ENCODE measurements around the gene RNF148. TPM values are rescaled to one million over a fixed set of nuclear protein-coding genes. Genes with fewer than 3 reads are reported as not detected.

Gene RNF148
- total and polyA plus RNA-seq, 9 of the 15 experiments (the other 6 are each of a cell fraction or from before 2014, with no cell fraction given) = not detected

DNA sequence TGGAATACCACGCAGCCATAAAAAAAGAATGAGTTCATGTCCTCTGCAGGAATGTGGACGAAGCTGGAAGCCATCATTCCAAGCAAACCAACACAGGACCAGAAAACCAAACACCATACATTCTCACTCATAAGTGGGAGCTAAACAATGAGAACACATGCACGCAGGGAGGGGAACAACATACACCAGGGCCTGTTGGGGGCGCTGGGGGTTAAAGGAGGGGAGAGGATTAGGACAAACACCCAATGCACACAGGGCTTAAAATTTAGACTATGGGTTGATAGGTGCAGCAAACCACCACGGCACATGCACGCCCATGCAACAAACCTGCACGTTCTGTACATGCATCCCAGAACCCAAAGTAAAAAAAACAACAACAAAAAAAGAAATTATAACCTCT lies 27.1 kb downstream of the RNF148 start (continued):
- TF ChIP-seq, protein P1, sequence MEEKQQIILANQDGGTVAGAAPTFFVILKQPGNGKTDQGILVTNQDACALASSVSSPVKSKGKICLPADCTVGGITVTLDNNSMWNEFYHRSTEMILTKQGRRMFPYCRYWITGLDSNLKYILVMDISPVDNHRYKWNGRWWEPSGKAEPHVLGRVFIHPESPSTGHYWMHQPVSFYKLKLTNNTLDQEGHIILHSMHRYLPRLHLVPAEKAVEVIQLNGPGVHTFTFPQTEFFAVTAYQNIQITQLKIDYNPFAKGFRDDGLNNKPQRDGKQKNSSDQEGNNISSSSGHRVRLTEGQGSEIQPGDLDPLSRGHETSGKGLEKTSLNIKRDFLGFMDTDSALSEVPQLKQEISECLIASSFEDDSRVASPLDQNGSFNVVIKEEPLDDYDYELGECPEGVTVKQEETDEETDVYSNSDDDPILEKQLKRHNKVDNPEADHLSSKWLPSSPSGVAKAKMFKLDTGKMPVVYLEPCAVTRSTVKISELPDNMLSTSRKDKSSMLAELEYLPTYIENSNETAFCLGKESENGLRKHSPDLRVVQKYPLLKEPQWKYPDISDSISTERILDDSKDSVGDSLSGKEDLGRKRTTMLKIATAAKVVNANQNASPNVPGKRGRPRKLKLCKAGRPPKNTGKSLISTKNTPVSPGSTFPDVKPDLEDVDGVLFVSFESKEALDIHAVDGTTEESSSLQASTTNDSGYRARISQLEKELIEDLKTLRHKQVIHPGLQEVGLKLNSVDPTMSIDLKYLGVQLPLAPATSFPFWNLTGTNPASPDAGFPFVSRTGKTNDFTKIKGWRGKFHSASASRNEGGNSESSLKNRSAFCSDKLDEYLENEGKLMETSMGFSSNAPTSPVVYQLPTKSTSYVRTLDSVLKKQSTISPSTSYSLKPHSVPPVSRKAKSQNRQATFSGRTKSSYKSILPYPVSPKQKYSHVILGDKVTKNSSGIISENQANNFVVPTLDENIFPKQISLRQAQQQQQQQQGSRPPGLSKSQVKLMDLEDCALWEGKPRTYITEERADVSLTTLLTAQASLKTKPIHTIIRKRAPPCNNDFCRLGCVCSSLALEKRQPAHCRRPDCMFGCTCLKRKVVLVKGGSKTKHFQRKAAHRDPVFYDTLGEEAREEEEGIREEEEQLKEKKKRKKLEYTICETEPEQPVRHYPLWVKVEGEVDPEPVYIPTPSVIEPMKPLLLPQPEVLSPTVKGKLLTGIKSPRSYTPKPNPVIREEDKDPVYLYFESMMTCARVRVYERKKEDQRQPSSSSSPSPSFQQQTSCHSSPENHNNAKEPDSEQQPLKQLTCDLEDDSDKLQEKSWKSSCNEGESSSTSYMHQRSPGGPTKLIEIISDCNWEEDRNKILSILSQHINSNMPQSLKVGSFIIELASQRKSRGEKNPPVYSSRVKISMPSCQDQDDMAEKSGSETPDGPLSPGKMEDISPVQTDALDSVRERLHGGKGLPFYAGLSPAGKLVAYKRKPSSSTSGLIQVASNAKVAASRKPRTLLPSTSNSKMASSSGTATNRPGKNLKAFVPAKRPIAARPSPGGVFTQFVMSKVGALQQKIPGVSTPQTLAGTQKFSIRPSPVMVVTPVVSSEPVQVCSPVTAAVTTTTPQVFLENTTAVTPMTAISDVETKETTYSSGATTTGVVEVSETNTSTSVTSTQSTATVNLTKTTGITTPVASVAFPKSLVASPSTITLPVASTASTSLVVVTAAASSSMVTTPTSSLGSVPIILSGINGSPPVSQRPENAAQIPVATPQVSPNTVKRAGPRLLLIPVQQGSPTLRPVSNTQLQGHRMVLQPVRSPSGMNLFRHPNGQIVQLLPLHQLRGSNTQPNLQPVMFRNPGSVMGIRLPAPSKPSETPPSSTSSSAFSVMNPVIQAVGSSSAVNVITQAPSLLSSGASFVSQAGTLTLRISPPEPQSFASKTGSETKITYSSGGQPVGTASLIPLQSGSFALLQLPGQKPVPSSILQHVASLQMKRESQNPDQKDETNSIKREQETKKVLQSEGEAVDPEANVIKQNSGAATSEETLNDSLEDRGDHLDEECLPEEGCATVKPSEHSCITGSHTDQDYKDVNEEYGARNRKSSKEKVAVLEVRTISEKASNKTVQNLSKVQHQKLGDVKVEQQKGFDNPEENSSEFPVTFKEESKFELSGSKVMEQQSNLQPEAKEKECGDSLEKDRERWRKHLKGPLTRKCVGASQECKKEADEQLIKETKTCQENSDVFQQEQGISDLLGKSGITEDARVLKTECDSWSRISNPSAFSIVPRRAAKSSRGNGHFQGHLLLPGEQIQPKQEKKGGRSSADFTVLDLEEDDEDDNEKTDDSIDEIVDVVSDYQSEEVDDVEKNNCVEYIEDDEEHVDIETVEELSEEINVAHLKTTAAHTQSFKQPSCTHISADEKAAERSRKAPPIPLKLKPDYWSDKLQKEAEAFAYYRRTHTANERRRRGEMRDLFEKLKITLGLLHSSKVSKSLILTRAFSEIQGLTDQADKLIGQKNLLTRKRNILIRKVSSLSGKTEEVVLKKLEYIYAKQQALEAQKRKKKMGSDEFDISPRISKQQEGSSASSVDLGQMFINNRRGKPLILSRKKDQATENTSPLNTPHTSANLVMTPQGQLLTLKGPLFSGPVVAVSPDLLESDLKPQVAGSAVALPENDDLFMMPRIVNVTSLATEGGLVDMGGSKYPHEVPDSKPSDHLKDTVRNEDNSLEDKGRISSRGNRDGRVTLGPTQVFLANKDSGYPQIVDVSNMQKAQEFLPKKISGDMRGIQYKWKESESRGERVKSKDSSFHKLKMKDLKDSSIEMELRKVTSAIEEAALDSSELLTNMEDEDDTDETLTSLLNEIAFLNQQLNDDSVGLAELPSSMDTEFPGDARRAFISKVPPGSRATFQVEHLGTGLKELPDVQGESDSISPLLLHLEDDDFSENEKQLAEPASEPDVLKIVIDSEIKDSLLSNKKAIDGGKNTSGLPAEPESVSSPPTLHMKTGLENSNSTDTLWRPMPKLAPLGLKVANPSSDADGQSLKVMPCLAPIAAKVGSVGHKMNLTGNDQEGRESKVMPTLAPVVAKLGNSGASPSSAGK (IDR thresholded peaks at IDR 0.05) = no peak
- TF ChIP-seq HIVEP1 (CRISPR knock-in tag; IDR thresholded peaks at IDR 0.05) (no peak), XRCC4 (IDR thresholded peaks at IDR 0.05; ENCODE audit: extremely low read depth, insufficient read depth, insufficient read length) (no peak), PPARD (CRISPR knock-in tag; IDR thresholded peaks at IDR 0.05) (no peak), ZNF696 (CRISPR knock-in tag; conservative IDR thresholded peaks at IDR 0.05) (no peak), THRAP3 (IDR thresholded peaks at IDR 0.05; ENCODE audit: borderline replicate concordance) (no peak), MYNN (IDR thresholded peaks at IDR 0.05) (no peak), MYNN (CRISPR knock-in tag; IDR thresholded peaks at IDR 0.05) (no peak), HDAC2 (IDR thresholded peaks at IDR 0.05) (no peak), ZNF583 (CRISPR knock-in tag; IDR thresholded peaks at IDR 0.05) (no peak), GABPB1 (CRISPR knock-in tag; IDR thresholded peaks at IDR 0.05) (no peak), MCM7 (IDR thresholded peaks at IDR 0.05) (no peak), USF2 (CRISPR knock-in tag; IDR thresholded peaks at IDR 0.05) (no peak), XRCC5 (IDR thresholded peaks at IDR 0.05; ENCODE audit: low read depth, low read length) (no peak)
- TF ChIP-seq, protein P2, sequence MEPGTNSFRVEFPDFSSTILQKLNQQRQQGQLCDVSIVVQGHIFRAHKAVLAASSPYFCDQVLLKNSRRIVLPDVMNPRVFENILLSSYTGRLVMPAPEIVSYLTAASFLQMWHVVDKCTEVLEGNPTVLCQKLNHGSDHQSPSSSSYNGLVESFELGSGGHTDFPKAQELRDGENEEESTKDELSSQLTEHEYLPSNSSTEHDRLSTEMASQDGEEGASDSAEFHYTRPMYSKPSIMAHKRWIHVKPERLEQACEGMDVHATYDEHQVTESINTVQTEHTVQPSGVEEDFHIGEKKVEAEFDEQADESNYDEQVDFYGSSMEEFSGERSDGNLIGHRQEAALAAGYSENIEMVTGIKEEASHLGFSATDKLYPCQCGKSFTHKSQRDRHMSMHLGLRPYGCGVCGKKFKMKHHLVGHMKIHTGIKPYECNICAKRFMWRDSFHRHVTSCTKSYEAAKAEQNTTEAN (CRISPR knock-in tag; IDR thresholded peaks at IDR 0.05) = no peak
